ENCODE data around the gene UFL1. TPM values are rescaled to one million over a fixed set of nuclear protein-coding genes. Genes with fewer than 3 reads are reported as not detected.
"Not testable (repeated sequence)": the region's sequence is repeated elsewhere in the genome, so short reads cannot be mapped to it uniquely, and the experiment has no call there.

Gene UFL1
- 10 to 100 TPM; 21.3 to 27.0 (median 23.2) TPM for total RNA-seq

DNA sequence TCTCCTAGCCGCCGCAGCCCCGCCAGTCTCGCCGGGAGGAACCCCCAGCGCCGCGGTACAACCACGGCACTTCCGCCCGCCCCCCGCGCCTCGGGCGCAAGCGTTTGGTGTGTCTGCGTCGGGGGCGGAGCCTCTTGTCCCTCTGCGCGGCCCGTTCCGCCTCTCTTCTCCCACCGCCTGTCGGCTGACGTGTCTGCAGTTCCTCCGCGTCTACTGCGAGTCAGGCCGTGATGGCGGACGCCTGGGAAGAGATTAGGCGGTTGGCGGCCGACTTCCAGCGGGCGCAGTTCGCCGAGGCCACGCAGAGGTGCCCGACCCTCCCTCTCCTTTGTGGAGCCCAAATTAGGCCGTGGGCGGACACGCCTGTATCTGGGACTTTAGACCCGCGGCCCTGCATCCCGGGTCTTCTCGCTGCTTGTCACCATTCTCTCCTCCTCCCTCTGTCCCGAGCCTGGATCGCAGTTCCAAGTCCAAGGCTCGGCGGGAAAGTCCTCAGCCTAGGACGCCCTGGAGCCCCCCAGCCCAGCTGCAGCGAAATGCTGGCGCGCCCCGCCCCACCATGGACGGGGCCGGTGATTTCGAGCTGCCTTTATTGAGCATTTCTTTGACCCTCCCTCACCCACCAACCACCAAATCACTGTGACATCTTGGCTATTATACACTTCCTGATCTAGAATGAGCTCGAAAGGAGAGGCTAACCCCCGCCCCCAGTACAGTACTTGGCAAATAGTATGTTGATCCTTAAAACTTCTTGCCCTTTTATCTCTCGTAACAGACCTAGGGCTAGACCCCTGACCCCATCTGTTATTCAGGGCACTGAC, at the start of gene UFL1:
Gene UFL1 (plus strand): TSS at position 163 of the 821 bp plus-strand sequence. CDS start 68 bp downstream, at position 231.
- intact Hi-C loops (cut with DNase I): loop anchor here (10.0 kb wide), 2 partner anchors 313 to 373 kb away; partner anchors contain the start of genes GPR63 and NDUFAF4
- Histone ChIP-seq H3K9me3 (no peaks in the 10 kb centered on the region), H3K36me3 (peaks cover 9 to 26% (median 14%) of the 10 kb centered on the region in 4 donors), H3K27ac (replicated peaks in 1 of 4) (peak within 1 kb of the TSS; percentile 92 to 97 (median 93)), H3K4me1 (peaks cover 21 to 38% (median 30%) of the 10 kb centered on the region in 4 donors), H3K4me3 (peak within 1 kb of the TSS; percentile 72 to 95 (median 79)), H3K27me3 (no peaks in the 10 kb centered on the region)
- DNase-seq (ENCODE audit: extremely low spot score): peak; percentile 97
- 0% methylated on average over 28 of the region's 63 CpGs for WGBS
- TF ChIP-seq EP300 (IDR thresholded peaks at IDR 0.05): no peak
- peak; percentile 96 to 97 for TF ChIP-seq POLR2AphosphoS5 (IDR thresholded peaks at IDR 0.05)
- peak; percentile 69 for TF ChIP-seq POLR2A (IDR thresholded peaks at IDR 0.05; ENCODE audit: low read depth)
- TF ChIP-seq, protein P1, sequence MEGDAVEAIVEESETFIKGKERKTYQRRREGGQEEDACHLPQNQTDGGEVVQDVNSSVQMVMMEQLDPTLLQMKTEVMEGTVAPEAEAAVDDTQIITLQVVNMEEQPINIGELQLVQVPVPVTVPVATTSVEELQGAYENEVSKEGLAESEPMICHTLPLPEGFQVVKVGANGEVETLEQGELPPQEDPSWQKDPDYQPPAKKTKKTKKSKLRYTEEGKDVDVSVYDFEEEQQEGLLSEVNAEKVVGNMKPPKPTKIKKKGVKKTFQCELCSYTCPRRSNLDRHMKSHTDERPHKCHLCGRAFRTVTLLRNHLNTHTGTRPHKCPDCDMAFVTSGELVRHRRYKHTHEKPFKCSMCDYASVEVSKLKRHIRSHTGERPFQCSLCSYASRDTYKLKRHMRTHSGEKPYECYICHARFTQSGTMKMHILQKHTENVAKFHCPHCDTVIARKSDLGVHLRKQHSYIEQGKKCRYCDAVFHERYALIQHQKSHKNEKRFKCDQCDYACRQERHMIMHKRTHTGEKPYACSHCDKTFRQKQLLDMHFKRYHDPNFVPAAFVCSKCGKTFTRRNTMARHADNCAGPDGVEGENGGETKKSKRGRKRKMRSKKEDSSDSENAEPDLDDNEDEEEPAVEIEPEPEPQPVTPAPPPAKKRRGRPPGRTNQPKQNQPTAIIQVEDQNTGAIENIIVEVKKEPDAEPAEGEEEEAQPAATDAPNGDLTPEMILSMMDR (IDR thresholded peaks at IDR 0.05): peak in 1 of 3 experiments; percentile 27

DNA sequence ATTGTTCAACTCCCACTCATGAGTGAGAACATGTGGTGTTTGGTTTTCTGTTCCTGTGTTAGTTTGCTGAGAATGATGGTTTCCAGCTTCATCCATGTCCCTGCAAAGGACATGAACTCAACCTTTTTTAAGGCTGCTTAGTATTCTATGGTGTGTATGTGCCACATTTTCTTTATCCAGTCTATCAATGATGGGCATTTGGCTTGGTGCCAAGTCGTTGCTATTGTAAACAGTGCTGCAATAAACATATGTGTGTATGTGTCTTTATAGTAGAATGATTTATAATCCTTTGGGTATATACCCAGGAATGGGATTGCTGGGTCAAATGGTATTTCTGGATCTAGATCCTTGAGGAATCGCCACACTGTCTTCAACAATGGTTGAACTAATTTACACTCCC, 49.3 kb upstream of the UFL1 start:
- H3K36me3 ChIP-seq; H3K27ac ChIP-seq (replicated peaks in 1 of 4); DNase-seq (ENCODE audit: extremely low spot score); H3K4me3 ChIP-seq; intact Hi-C loops (cut with DNase I); H3K27me3 ChIP-seq; H3K4me1 ChIP-seq: not testable (repeated sequence)
- 61% methylated on average over 2 of the region's 2 CpGs for WGBS
- H3K9me3 ChIP-seq: peaks cover 0 to 21% (median 9%) of the 10 kb centered on the region in 4 donors

DNA sequence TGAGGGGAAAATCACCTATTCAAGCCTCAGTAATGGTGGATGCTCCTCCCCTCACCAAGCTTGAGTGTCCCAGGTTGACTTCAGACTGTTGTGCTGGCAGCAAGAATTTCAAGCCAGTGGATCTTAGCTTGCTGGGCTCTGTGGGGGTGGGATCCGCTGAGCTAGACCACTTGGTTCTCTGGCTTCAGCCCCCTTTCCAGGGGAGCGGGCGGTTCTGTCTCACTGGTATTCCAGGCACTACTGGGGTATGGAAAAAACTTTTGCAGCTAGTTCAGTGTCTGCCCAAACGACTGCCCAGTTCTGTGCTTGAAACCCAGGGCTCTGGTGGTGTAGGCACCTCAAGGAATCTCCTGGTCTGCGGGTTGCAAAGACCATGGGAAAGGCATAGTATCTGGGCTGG, 42.9 kb upstream of the UFL1 start:
- no peaks in the 10 kb centered on the region for H3K27me3 ChIP-seq
- H3K4me3 ChIP-seq: no peak overlapping the region
- 90% methylated on average over 5 of the region's 5 CpGs for WGBS
- no peaks in the 10 kb centered on the region for H3K4me1 ChIP-seq
- peaks cover 0 to 66% (median 36%) of the 10 kb centered on the region in 4 donors for H3K9me3 ChIP-seq
- no peak overlapping the region for H3K27ac ChIP-seq (replicated peaks in 1 of 4)
- no peak for TF ChIP-seq POLR2A (IDR thresholded peaks at IDR 0.05; ENCODE audit: low read depth)
- TF ChIP-seq, protein P1 (IDR thresholded peaks at IDR 0.05): no peak
- no peak for TF ChIP-seq POLR2AphosphoS5 (IDR thresholded peaks at IDR 0.05)
- no peak for TF ChIP-seq EP300 (IDR thresholded peaks at IDR 0.05)
- intact Hi-C loops (cut with DNase I): no loop called here
- H3K36me3 ChIP-seq: no peaks in the 10 kb centered on the region
- no peak for DNase-seq (ENCODE audit: extremely low spot score)

DNA sequence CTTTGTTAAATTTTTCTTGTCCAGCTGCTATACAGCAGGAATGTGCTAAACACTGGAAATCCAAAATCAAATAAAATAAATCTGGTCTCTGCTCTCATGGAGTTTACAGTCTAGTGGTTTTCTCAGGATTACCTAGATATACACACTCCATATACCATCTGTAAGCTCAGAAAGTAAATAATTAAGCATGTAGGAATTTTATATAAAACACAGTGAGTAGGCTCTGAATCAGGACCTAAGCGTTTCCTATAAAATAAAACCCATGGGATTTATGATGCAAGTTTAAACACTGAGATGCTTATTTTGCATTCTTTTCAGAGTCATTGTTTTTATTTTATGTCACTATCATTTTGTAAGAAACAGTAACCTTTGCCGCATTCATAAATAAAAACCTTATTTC, 29.7 kb upstream of the UFL1 start:
- no peak for DNase-seq (ENCODE audit: extremely low spot score)
- H3K27ac ChIP-seq (replicated peaks in 1 of 4): no peak overlapping the region
- TF ChIP-seq, protein P1 (IDR thresholded peaks at IDR 0.05): no peak
- TF ChIP-seq EP300 (IDR thresholded peaks at IDR 0.05) (no peak), POLR2AphosphoS5 (IDR thresholded peaks at IDR 0.05) (no peak), POLR2A (IDR thresholded peaks at IDR 0.05; ENCODE audit: low read depth) (no peak)
- 94% methylated on average over 2 of the region's 2 CpGs for WGBS
- no peak overlapping the region for H3K4me3 ChIP-seq
- H3K9me3 ChIP-seq: peaks cover 0 to 70% (median 49%) of the 10 kb centered on the region in 4 donors
- intact Hi-C loops (cut with DNase I): no loop called here
- no peaks in the 10 kb centered on the region for H3K36me3 ChIP-seq
- H3K27me3 ChIP-seq: no peaks in the 10 kb centered on the region
- H3K4me1 ChIP-seq: no peaks in the 10 kb centered on the region

DNA sequence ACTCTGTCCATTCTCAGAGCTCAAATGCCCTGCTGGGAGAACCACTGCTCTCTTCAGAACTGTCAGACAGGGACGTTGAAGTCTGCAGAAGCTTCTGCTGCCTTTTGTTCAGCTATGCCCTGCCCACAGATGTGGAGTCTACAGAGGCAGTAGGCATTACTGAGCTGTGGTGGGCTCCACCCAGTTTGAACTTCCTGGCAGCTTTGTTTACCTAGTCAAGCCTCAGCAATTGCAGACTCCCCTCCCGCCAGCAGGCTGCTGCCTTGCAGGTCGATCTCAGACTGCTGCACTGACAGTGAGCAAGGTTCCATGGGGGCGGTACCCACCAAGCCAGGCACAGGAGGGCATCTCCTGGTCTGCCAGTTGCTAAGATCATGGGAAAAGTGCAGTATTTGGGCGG, 21.8 kb upstream of the UFL1 start:
- H3K36me3 ChIP-seq: no peaks in the 10 kb centered on the region
- intact Hi-C loops (cut with DNase I): no loop called here
- WGBS: 86% methylated on average over 3 of the region's 5 CpGs
- TF ChIP-seq EP300 (IDR thresholded peaks at IDR 0.05) (no peak), POLR2A (IDR thresholded peaks at IDR 0.05; ENCODE audit: low read depth) (no peak), POLR2AphosphoS5 (IDR thresholded peaks at IDR 0.05) (no peak)
- TF ChIP-seq, protein P1 (IDR thresholded peaks at IDR 0.05): no peak
- H3K4me1 ChIP-seq: no peaks in the 10 kb centered on the region
- H3K27ac ChIP-seq (replicated peaks in 1 of 4): no peak overlapping the region
- H3K9me3 ChIP-seq: peaks cover 0 to 16% (median 5%) of the 10 kb centered on the region in 4 donors
- DNase-seq (ENCODE audit: extremely low spot score): no peak
- no peak overlapping the region for H3K4me3 ChIP-seq
- H3K27me3 ChIP-seq: no peaks in the 10 kb centered on the region
